SH-SY5Y (cell line): ENCODE data around the gene AP1G1.

ENCODE experiments used
- GATA2 ChIP-seq: IDR thresholded peaks from 2 replicates; pipeline ENCODE4 v1.6.1; 2011; ENCODE audit warnings: mild to moderate bottlenecking, low read depth, low read length
- GATA3 ChIP-seq: IDR thresholded peaks from 2 replicates; pipeline ENCODE4 v1.6.1; 2011; ENCODE audit warnings: low read depth, mild to moderate bottlenecking, low read length, moderate library complexity

DNA sequence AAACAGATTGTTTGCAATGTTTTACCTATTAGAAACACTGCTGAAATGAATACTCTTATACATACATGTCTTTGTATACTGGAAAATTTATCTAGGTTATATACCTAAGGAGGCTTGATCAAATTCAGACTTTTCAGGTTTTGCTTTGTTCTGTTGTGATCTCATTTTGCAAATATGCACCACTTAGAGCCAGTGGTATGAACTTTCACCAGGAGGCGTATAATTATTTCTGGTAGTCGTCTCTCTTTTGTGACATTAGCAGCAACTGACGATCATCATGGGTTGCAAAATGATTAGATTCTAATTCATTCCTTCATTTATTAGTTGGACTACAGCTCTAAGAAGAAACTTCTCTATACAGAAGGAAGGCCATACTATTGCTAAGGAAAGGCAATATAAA is 26.9 kb downstream of the AP1G1 start:
- TF ChIP-seq GATA3 (no peak), GATA2 (no peak)
